Testis (tissue), 3 donors: Measurements from ENCODE around the gene CCDC146. TPM values are rescaled to one million over a fixed set of nuclear protein-coding genes. Genes with fewer than 3 reads are reported as not detected.

Experiments used
- DNase-seq: peaks from one replicate; pipeline ENCODE4 v3.0.0-alpha.2; 2019
- H3K27ac ChIP-seq, 2 donors: fragments of 200-600 bp; sonication (generic); one replicate each; pipeline ENCODE4 v1.5.1; 2019
- H3K27me3 ChIP-seq: fragments of 200-600 bp; sonication (generic); one replicate; pipeline ENCODE4 v1.5.1; 2019
- H3K36me3 ChIP-seq: fragments of 200-600 bp; sonication (generic); one replicate; pipeline ENCODE4 v1.5.1; 2017; ENCODE audit warnings: low read depth; ENCODE audit errors: missing control alignments
- H3K4me1 ChIP-seq: fragments of 200-600 bp; sonication (generic); one replicate; pipeline ENCODE4 v1.5.1; 2019
- H3K4me3 ChIP-seq, 2 donors: fragments of 200-600 bp; sonication (generic); one replicate each; pipeline ENCODE4 v1.5.1; 2017 to 2019
- H3K9me3 ChIP-seq: fragments of 200-600 bp; sonication (generic); one replicate; pipeline ENCODE4 v1.5.1; 2017
- POLR2A ChIP-seq: fragments of 450-650 bp; IDR thresholded peaks from one replicate; pipeline ENCODE4 v1.6.1; 2017; ENCODE audit warnings: antibody characterized with exemption, mild to moderate bottlenecking, moderate library complexity
- WGBS, 2 donors: methylation state at CpG; one replicate each; pipeline ENCODE4 v1.1.5; 2018; 5-methylcytosine and 5-hydroxymethylcytosine counted together
- intact Hi-C: fragments of 100-400 bp; cut with DNase I; formaldehyde crosslinking; loops from one replicate; pipeline ENCODE4 v1.15.1; 2023; ENCODE audit warnings: low total_unique reads
- polyA plus RNA-seq: library from polyadenylated mRNA; stranded (reverse); fragments of 350-450 nt; fragmentation: Illumina TruSeq; extraction: RNeasy Lipid Tissue Mini Kit (QIAGEN cat#74804); gene quantifications from one replicate; pipeline ENCODE4 v1.2.3, GENCODE V29; 2014; ENCODE audit warnings: low read depth, low replicate concordance; ENCODE audit not compliant: insufficient read depth
- total RNA-seq, 2 donors: library from RNA; depleted of rRNA; stranded (reverse); fragments of >200 nt; gene quantifications; one replicate each; pipeline ENCODE4 v1.2.3, GENCODE V29; 2016
- TF ChIP-seq, protein P1 (sequence below), 3 experiments: fragments of 450-650 bp in 2 of 3; fragments of 200-600 bp in 1 of 3; sonication (generic) in 1 of 3; IDR thresholded peaks; one replicate each; pipeline ENCODE4 v1.5.1; 2016 to 2019; ENCODE audit warnings: antibody characterized with exemption in 3 of 3, mild to moderate bottlenecking in 2 of 3, moderate library complexity in 1 of 3

Gene CCDC146
- total and polyA plus RNA-seq, 3 donors from 2014 or later: 20.9 to 35.7 (median 34.3) TPM

GRCh38 chr7:77326131-77326530, 203.7 kb downstream of the CCDC146 start:
- H3K36me3 ChIP-seq: no peaks in the 10 kb centered on the region
- no peaks in the 10 kb centered on the region for H3K27me3 ChIP-seq
- no peak overlapping the region for H3K27ac ChIP-seq
- intact Hi-C loops: no loop called here
- no peaks in the 10 kb centered on the region for H3K9me3 ChIP-seq
- no peak for DNase-seq
- H3K4me1 ChIP-seq: peaks cover 20% of the 10 kb centered on the region
- TF ChIP-seq, protein P1, sequence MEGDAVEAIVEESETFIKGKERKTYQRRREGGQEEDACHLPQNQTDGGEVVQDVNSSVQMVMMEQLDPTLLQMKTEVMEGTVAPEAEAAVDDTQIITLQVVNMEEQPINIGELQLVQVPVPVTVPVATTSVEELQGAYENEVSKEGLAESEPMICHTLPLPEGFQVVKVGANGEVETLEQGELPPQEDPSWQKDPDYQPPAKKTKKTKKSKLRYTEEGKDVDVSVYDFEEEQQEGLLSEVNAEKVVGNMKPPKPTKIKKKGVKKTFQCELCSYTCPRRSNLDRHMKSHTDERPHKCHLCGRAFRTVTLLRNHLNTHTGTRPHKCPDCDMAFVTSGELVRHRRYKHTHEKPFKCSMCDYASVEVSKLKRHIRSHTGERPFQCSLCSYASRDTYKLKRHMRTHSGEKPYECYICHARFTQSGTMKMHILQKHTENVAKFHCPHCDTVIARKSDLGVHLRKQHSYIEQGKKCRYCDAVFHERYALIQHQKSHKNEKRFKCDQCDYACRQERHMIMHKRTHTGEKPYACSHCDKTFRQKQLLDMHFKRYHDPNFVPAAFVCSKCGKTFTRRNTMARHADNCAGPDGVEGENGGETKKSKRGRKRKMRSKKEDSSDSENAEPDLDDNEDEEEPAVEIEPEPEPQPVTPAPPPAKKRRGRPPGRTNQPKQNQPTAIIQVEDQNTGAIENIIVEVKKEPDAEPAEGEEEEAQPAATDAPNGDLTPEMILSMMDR (IDR thresholded peaks at IDR 0.05): no peak
- no peak for TF ChIP-seq POLR2A
- no peak overlapping the region for H3K4me3 ChIP-seq
- 85 to 87% methylated on average over 3 of the region's 3 CpGs for WGBS, 2 donors

GRCh38 chr7:77327067-77327931, 204.9 kb downstream of the CCDC146 start:
- TF ChIP-seq, protein P1 (IDR thresholded peaks at IDR 0.05): no peak
- no peak for TF ChIP-seq POLR2A
- intact Hi-C loops: no loop called here
- no peak overlapping the region for H3K4me3 ChIP-seq
- H3K9me3 ChIP-seq: no peaks in the 10 kb centered on the region
- H3K27ac ChIP-seq: peak overlapping the region in 1 of 2 donors; percentile 69
- WGBS, 2 donors: 33 to 35% methylated on average over 11 to 12 of the region's 12 CpGs
- H3K27me3 ChIP-seq: no peaks in the 10 kb centered on the region
- DNase-seq: peak; percentile 49
- no peaks in the 10 kb centered on the region for H3K36me3 ChIP-seq
- peaks cover 20% of the 10 kb centered on the region for H3K4me1 ChIP-seq

GRCh38 chr7:77327932-77328628, 205.7 kb downstream of the CCDC146 start:
- intact Hi-C loops: no loop called here
- DNase-seq: no peak
- peak overlapping the region in 1 of 2 donors; percentile 69 for H3K27ac ChIP-seq
- peaks cover 20% of the 10 kb centered on the region for H3K4me1 ChIP-seq
- no peak overlapping the region for H3K4me3 ChIP-seq
- TF ChIP-seq POLR2A: no peak
- TF ChIP-seq, protein P1 (IDR thresholded peaks at IDR 0.05): no peak
- no peaks in the 10 kb centered on the region for H3K9me3 ChIP-seq
- no peaks in the 10 kb centered on the region for H3K36me3 ChIP-seq
- 27 to 45% methylated on average over 6 of the region's 6 CpGs for WGBS, 2 donors
- no peaks in the 10 kb centered on the region for H3K27me3 ChIP-seq

DNA sequence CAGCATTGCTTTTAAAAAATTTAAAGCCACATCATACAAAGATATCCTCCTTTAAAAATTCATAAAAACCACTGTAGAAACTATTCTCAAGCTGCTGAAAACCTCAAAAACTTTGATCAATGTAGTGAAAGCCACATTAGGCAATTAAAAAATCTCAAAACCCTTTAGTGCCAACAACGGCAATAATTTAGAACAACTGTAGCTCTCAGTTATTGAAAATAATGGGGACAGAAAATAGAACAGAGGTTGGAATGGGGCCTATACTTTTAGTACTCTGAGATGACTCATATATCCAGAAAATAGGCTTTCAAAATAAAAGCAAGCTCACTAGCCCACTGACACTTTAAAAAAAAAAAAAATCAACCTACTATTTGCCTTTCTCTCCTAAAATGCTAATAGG, 206.3 kb downstream of the CCDC146 start:
- H3K4me3 ChIP-seq: no peak overlapping the region
- H3K4me1 ChIP-seq: peaks cover 20% of the 10 kb centered on the region
- H3K27me3 ChIP-seq: no peaks in the 10 kb centered on the region
- whole genome bisulfite sequencing, 2 donors: 28 to 57% methylated on average over 1 of the region's 1 CpG
- no peaks in the 10 kb centered on the region for H3K36me3 ChIP-seq
- H3K9me3 ChIP-seq: no peaks in the 10 kb centered on the region
- DNase-seq: no peak
- TF ChIP-seq, protein P1 (IDR thresholded peaks at IDR 0.05): no peak
- no peak for TF ChIP-seq POLR2A
- intact Hi-C loops: no loop called here
- peak overlapping the region in 1 of 2 donors; percentile 69 for H3K27ac ChIP-seq
